ENCODE results near the gene ERC2. TPM values are rescaled to one million over a fixed set of nuclear protein-coding genes. Genes with fewer than 3 reads are reported as not detected.

ERC2 gene
- total RNA-seq, 1 donor from 2014 or later, result 33.5 TPM

GRCh38 chr3:56424885-56425284, 43.4 kb downstream of the ERC2 start:
- DNase-seq (ENCODE audit: low spot score), result no peak

GRCh38 chr3:56424336-56424735, 43.9 kb downstream of the ERC2 start:
- no peak for DNase-seq (ENCODE audit: low spot score)

GRCh38 chr3:56423661-56424099, 44.6 kb downstream of the ERC2 start:
- no peak for DNase-seq (ENCODE audit: low spot score)

GRCh38 chr3:56422316-56422715, 46.0 kb downstream of the ERC2 start:
- no peak for DNase-seq (ENCODE audit: low spot score)

- no peak for DNase-seq (ENCODE audit: low spot score)
Observed at GRCh38 chr3:56421205-56421604, 47.1 kb downstream of the ERC2 start.

- DNase-seq (ENCODE audit: low spot score), result no peak
Observed at GRCh38 chr3:56415652-56416051, 52.6 kb downstream of the ERC2 start.

- DNase-seq (ENCODE audit: low spot score), result no peak
Observed at GRCh38 chr3:56413911-56414310, 54.4 kb downstream of the ERC2 start.

- no peak for DNase-seq (ENCODE audit: low spot score)
Observed at GRCh38 chr3:56411166-56411565, 57.1 kb downstream of the ERC2 start.

- DNase-seq (ENCODE audit: low spot score), result no peak
Observed at GRCh38 chr3:56410576-56410975, 57.7 kb downstream of the ERC2 start.

GRCh38 chr3:56409790-56410189, 58.5 kb downstream of the ERC2 start:
- DNase-seq (ENCODE audit: low spot score), result no peak

GRCh38 chr3:56408761-56409196, 59.5 kb downstream of the ERC2 start:
- no peak for DNase-seq (ENCODE audit: low spot score)

GRCh38 chr3:56406826-56407515, 61.3 kb downstream of the ERC2 start:
- DNase-seq (ENCODE audit: low spot score), result peak; percentile 84

- no peak for DNase-seq (ENCODE audit: low spot score)
Observed at GRCh38 chr3:56404884-56405283, 63.4 kb downstream of the ERC2 start.

GRCh38 chr3:56398659-56399058, 69.6 kb downstream of the ERC2 start:
- no peak for DNase-seq (ENCODE audit: low spot score)

GRCh38 chr3:56397798-56398197, 70.5 kb downstream of the ERC2 start:
- no peak for DNase-seq (ENCODE audit: low spot score)

GRCh38 chr3:56389183-56389830, 79.0 kb downstream of the ERC2 start:
- peak; percentile 53 for DNase-seq (ENCODE audit: low spot score)

GRCh38 chr3:56383092-56383491, 85.2 kb downstream of the ERC2 start:
- no peak for DNase-seq (ENCODE audit: low spot score)

GRCh38 chr3:56379723-56380287, 88.5 kb downstream of the ERC2 start:
- DNase-seq (ENCODE audit: low spot score), result no peak

GRCh38 chr3:56375654-56376053, 92.6 kb downstream of the ERC2 start:
- no peak for DNase-seq (ENCODE audit: low spot score)

- DNase-seq (ENCODE audit: low spot score), result no peak
Observed at GRCh38 chr3:56373386-56373785, 94.9 kb downstream of the ERC2 start.

- DNase-seq (ENCODE audit: low spot score), result no peak
Observed at GRCh38 chr3:56370991-56371775, 97.1 kb downstream of the ERC2 start.

GRCh38 chr3:56369914-56370313, 98.4 kb downstream of the ERC2 start:
- DNase-seq (ENCODE audit: low spot score), result no peak
